ENCODE data around the gene SLC6A7. TPM values are rescaled to one million over a fixed set of nuclear protein-coding genes. Genes with fewer than 3 reads are reported as not detected.
A peak's percentile ranks its signal among the peaks of the same experiment; 100 is the strongest.
"Not testable (repeated sequence)": the region's sequence is repeated elsewhere in the genome, so short reads cannot be mapped to it uniquely, and the experiment has no call there.

The SLC6A7 gene
- total RNA-seq, 1 donor from 2014 or later: not detected

DNA sequence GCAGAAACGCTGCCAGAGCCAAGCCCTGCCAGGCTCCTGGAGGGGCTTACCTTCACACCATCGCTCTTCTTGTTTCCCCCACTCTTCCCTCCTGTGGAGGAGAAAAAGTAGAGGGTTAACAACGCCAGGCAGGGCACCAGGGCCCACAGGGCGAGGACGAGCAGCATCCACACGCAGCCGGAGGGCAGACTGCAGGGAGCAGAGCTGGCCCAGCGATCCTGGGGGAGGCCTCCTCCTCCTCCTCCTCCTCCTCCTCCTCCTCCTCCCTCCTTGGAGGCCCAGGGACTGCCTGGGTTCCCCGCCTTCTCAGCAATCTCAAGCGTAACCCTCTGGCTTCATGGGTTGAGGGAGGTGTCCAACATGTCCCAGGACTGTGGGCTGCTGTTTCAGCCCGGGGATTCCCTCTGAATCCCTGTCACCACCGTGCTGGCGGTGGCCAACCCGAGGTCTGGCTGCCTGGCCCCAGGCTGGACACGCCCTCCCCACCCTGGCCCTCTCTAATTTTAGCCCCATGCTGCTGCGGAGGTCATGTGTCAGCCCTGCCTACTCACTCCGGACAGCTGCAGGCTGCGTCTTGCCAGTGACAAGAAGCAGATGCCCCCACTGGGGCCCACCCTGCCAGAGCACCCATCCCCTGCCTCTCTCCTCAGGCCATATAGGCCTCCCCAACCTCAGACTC, 55.4 kb downstream of the SLC6A7 start:
- no peak overlapping the region for H3K4me3 Mint-ChIP-seq (ENCODE audit: unreplicated experiment)
- peaks cover 3% of the 10 kb centered on the region for H3K9me3 Mint-ChIP-seq (ENCODE audit: unreplicated experiment)
- peaks cover 4% of the 10 kb centered on the region for H3K27me3 Mint-ChIP-seq (ENCODE audit: unreplicated experiment)
- TF ChIP-seq, protein P1, sequence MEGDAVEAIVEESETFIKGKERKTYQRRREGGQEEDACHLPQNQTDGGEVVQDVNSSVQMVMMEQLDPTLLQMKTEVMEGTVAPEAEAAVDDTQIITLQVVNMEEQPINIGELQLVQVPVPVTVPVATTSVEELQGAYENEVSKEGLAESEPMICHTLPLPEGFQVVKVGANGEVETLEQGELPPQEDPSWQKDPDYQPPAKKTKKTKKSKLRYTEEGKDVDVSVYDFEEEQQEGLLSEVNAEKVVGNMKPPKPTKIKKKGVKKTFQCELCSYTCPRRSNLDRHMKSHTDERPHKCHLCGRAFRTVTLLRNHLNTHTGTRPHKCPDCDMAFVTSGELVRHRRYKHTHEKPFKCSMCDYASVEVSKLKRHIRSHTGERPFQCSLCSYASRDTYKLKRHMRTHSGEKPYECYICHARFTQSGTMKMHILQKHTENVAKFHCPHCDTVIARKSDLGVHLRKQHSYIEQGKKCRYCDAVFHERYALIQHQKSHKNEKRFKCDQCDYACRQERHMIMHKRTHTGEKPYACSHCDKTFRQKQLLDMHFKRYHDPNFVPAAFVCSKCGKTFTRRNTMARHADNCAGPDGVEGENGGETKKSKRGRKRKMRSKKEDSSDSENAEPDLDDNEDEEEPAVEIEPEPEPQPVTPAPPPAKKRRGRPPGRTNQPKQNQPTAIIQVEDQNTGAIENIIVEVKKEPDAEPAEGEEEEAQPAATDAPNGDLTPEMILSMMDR (IDR thresholded peaks at IDR 0.05; ENCODE audit: partially characterized antibody, unreplicated experiment): no peak
- H3K36me3 Mint-ChIP-seq (ENCODE audit: unreplicated experiment): no peaks in the 10 kb centered on the region
- DNase-seq: peak; percentile 36
- H3K27ac Mint-ChIP-seq (ENCODE audit: unreplicated experiment): no peak overlapping the region
- peaks cover 5% of the 10 kb centered on the region for H3K4me1 Mint-ChIP-seq (ENCODE audit: low read depth, unreplicated experiment)

DNA sequence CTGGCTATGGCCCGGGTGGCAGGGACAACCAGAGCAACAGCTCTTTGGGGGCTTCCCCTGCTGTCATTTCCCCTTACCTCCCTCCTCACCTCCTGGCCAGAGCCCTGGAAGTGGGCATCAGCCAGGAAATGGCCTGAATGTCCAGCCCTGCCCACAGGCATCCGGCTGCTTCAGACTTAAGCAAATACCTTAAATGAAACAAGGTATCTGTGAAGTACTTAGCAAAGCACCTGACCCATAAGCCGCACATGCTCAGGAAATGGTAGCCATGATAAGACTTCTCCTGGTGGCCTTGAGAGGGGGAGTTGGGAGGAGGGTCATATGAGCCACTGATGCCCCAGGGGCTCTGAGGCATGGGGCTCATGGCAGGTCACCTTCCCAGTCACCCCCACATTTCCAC, 55.9 kb downstream of the SLC6A7 start:
- Mint-ChIP-seq H3K27ac (ENCODE audit: unreplicated experiment) (no peak overlapping the region), H3K36me3 (ENCODE audit: unreplicated experiment) (no peaks in the 10 kb centered on the region), H3K27me3 (ENCODE audit: unreplicated experiment) (peaks cover 2% of the 10 kb centered on the region), H3K4me1 (ENCODE audit: low read depth, unreplicated experiment) (peaks cover 5% of the 10 kb centered on the region), H3K4me3 (ENCODE audit: unreplicated experiment) (no peak overlapping the region), H3K9me3 (ENCODE audit: unreplicated experiment) (peaks cover 3% of the 10 kb centered on the region)
- DNase-seq: no peak
- TF ChIP-seq, protein P1 (IDR thresholded peaks at IDR 0.05; ENCODE audit: partially characterized antibody, unreplicated experiment): no peak

DNA sequence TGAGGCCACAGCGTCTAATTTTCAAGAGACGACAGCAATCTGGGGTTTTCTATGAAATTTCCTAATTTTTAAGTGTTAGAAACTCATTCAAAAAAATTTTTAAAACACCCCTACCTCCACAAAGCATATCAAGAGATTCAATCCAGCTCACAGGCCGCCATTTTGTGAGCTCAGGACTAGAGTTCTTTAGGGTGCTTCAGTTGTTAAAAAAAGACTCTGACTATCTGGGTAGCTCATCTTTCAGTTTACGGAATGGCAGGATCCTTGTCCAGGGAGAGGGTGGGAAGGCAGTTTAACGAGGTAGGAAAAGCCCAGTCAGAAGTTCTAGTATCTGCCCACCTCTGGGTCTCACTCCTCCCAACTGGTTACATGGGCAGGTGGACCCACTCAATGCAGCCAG, 56.6 kb downstream of the SLC6A7 start:
- no peaks in the 10 kb centered on the region for H3K36me3 Mint-ChIP-seq (ENCODE audit: unreplicated experiment)
- H3K27ac Mint-ChIP-seq (ENCODE audit: unreplicated experiment): no peak overlapping the region
- no peak overlapping the region for H3K4me3 Mint-ChIP-seq (ENCODE audit: unreplicated experiment)
- H3K27me3 Mint-ChIP-seq (ENCODE audit: unreplicated experiment): peaks cover 2% of the 10 kb centered on the region
- peaks cover 3% of the 10 kb centered on the region for H3K9me3 Mint-ChIP-seq (ENCODE audit: unreplicated experiment)
- H3K4me1 Mint-ChIP-seq (ENCODE audit: low read depth, unreplicated experiment): peaks cover 5% of the 10 kb centered on the region
- DNase-seq: no peak
- TF ChIP-seq, protein P1 (IDR thresholded peaks at IDR 0.05; ENCODE audit: partially characterized antibody, unreplicated experiment): no peak

DNA sequence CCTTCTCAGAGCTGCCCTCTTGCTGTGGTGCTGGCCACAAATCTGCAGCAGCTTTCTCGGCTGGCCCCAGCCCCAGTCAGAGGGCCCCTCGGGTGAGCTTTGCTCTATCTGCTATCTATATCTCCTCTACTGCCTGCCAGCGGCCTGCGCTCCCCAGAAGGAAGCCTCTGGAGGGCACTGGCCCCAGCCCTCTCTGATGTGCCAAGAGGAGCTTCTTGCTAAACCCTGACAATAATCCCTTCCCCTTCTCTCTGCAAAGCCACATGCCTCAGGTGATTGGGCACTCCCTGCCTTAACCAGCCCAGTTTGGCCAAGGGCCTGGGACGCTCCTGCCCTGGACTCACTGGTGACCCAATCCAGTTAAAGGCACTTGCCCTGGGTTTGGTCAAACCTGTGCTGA, 57.0 kb downstream of the SLC6A7 start:
- Mint-ChIP-seq H3K9me3 (ENCODE audit: unreplicated experiment) (peaks cover 3% of the 10 kb centered on the region), H3K27ac (ENCODE audit: unreplicated experiment) (no peak overlapping the region), H3K4me1 (ENCODE audit: low read depth, unreplicated experiment) (peaks cover 5% of the 10 kb centered on the region), H3K4me3 (ENCODE audit: unreplicated experiment) (no peak overlapping the region), H3K36me3 (ENCODE audit: unreplicated experiment) (no peaks in the 10 kb centered on the region), H3K27me3 (ENCODE audit: unreplicated experiment) (peaks cover 2% of the 10 kb centered on the region)
- DNase-seq: no peak
- TF ChIP-seq, protein P1 (IDR thresholded peaks at IDR 0.05; ENCODE audit: partially characterized antibody, unreplicated experiment): no peak

DNA sequence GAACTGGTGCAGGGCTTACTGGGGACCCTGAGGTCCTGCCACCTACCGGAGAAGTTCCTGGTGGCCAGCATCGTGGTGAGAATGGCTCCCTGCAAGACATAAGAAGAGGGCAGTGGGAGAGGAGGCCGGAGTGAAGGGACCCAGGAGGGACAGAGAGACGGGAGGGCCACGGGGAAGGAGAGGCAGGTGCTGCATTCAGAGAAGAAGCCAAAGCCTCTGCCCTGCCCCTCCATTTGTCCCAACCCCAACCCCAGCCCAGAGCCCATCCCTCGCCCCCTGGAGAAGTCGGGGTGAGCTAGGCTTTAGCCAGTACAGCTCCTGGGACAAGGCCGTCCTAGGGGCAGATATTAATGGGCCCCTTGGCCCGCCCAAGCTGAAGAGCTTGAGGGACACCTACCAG, 57.9 kb downstream of the SLC6A7 start:
- Mint-ChIP-seq H3K27me3 (ENCODE audit: unreplicated experiment) (peaks cover 2% of the 10 kb centered on the region), H3K4me3 (ENCODE audit: unreplicated experiment) (no peak overlapping the region), H3K4me1 (ENCODE audit: low read depth, unreplicated experiment) (peaks cover 5% of the 10 kb centered on the region), H3K36me3 (ENCODE audit: unreplicated experiment) (no peaks in the 10 kb centered on the region), H3K27ac (ENCODE audit: unreplicated experiment) (no peak overlapping the region), H3K9me3 (ENCODE audit: unreplicated experiment) (peaks cover 3% of the 10 kb centered on the region)
- DNase-seq: no peak
- TF ChIP-seq, protein P1 (IDR thresholded peaks at IDR 0.05; ENCODE audit: partially characterized antibody, unreplicated experiment): no peak

DNA sequence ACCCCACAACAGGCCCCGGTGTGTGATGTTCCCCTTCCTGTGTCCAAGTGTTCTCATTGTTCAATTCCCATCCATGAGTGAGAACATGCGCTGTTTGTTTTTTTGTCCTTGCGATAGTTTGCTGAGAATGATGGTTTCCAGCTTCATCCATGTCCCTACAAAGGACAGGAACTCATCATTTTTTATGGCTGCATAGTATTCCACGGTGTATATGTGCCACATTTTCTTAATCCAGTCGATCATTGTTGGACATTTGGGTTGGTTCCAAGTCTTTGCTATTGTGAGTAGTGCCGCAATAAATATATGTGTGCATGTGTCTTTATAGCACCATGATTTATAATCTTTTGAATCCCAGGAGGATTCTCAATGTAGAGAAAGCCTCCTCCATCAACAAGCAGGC, 58.6 kb downstream of the SLC6A7 start:
- H3K36me3 Mint-ChIP-seq (ENCODE audit: unreplicated experiment); H3K27me3 Mint-ChIP-seq (ENCODE audit: unreplicated experiment); H3K4me1 Mint-ChIP-seq (ENCODE audit: low read depth, unreplicated experiment); H3K27ac Mint-ChIP-seq (ENCODE audit: unreplicated experiment); H3K4me3 Mint-ChIP-seq (ENCODE audit: unreplicated experiment); DNase-seq; H3K9me3 Mint-ChIP-seq (ENCODE audit: unreplicated experiment): not testable (repeated sequence)
